HCT116 (cell line): ENCODE data around the gene ZNF621.

ENCODE experiments used
- POLR2A ChIP-seq: IDR thresholded peaks from 2 replicates; pipeline ENCODE4 v1.7.0; 2011; ENCODE audit warnings: borderline replicate concordance; ENCODE audit not compliant: insufficient read depth, insufficient read length; ENCODE audit errors: extremely low read depth
- POLR2AphosphoS5 ChIP-seq: IDR thresholded peaks from 2 replicates; pipeline ENCODE4 v1.6.1; 2011; ENCODE audit warnings: mild to moderate bottlenecking, low read depth, low read length, moderate library complexity
- RAD21 ChIP-seq: IDR thresholded peaks from 2 replicates; pipeline ENCODE4 v1.6.1; 2012; ENCODE audit warnings: low read depth, mild to moderate bottlenecking
- ZFX ChIP-seq: fragments of 450-650 bp; IDR thresholded peaks from 2 replicates; pipeline ENCODE4 v1.6.1; 2017
- TF ChIP-seq, protein P1 (sequence below), 3 experiments: fragments of 200-600 bp in 1 of 3; sonication (generic) in 1 of 3; IDR thresholded peaks in 2 of 3; conservative IDR thresholded peaks in 1 of 3; 2 replicates each; pipeline ENCODE4 v1.5.1; 2012 to 2017; ENCODE audit warnings: low read depth in 2 of 3, low read length in 2 of 3, antibody characterized with exemption in 1 of 3, borderline replicate concordance in 1 of 3, control low read depth in 1 of 3, mild to moderate bottlenecking in 1 of 3, mixed read lengths in 1 of 3, mixed run types in 1 of 3, moderate library complexity in 1 of 3; ENCODE audit not compliant: insufficient read depth in 1 of 3

- no peak for TF ChIP-seq POLR2A
- TF ChIP-seq, protein P1, sequence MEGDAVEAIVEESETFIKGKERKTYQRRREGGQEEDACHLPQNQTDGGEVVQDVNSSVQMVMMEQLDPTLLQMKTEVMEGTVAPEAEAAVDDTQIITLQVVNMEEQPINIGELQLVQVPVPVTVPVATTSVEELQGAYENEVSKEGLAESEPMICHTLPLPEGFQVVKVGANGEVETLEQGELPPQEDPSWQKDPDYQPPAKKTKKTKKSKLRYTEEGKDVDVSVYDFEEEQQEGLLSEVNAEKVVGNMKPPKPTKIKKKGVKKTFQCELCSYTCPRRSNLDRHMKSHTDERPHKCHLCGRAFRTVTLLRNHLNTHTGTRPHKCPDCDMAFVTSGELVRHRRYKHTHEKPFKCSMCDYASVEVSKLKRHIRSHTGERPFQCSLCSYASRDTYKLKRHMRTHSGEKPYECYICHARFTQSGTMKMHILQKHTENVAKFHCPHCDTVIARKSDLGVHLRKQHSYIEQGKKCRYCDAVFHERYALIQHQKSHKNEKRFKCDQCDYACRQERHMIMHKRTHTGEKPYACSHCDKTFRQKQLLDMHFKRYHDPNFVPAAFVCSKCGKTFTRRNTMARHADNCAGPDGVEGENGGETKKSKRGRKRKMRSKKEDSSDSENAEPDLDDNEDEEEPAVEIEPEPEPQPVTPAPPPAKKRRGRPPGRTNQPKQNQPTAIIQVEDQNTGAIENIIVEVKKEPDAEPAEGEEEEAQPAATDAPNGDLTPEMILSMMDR (IDR thresholded peaks at IDR 0.05 in 2 of 3, conservative IDR thresholded peaks at IDR 0.05 in 1 of 3; ENCODE audit: borderline replicate concordance in 1 of 3, insufficient read depth in 1 of 3, low read depth in 2 of 3, low read length in 2 of 3): no peak
- no peak for TF ChIP-seq POLR2AphosphoS5
- no peak for TF ChIP-seq RAD21
- TF ChIP-seq ZFX: no peak
These were observed 49.9 kb downstream of the ZNF621 start for GRCh38 chr3:40574661-40575060.
